HG03342 (cell line): ENCODE measurements around the gene EEF1AKMT4.
A peak's percentile ranks its signal among the peaks of the same experiment; 100 is the strongest.

Experiments
- ATAC-seq: cut with Tn5 transposase; IDR thresholded peaks from one replicate; pipeline ENCODE4 v1.9.1; 2021; ENCODE audit warnings: mild to moderate bottlenecking, moderate library complexity; ENCODE audit not compliant: unreplicated experiment

Gene EEF1AKMT4

DNA sequence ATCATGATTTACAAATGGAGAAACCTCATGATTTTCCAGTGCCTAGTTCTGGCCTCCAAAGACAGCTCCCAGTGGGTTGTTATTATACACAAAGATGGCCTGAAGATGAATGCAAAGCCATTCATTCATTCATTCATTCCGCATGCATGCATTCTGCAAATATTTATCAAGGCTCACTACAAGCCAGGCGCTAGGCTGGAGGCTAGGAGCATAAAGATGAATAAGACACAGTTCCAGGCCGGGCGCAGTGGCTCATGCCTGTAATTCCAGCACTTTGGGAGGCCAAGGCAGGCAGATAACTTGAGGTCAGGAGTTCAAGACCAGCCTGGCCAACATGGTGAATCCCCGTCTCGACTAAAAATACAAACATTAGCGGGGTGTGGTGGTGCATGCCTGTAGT lies 47.1 kb downstream of the EEF1AKMT4 start:
- ATAC-seq: no peak

DNA sequence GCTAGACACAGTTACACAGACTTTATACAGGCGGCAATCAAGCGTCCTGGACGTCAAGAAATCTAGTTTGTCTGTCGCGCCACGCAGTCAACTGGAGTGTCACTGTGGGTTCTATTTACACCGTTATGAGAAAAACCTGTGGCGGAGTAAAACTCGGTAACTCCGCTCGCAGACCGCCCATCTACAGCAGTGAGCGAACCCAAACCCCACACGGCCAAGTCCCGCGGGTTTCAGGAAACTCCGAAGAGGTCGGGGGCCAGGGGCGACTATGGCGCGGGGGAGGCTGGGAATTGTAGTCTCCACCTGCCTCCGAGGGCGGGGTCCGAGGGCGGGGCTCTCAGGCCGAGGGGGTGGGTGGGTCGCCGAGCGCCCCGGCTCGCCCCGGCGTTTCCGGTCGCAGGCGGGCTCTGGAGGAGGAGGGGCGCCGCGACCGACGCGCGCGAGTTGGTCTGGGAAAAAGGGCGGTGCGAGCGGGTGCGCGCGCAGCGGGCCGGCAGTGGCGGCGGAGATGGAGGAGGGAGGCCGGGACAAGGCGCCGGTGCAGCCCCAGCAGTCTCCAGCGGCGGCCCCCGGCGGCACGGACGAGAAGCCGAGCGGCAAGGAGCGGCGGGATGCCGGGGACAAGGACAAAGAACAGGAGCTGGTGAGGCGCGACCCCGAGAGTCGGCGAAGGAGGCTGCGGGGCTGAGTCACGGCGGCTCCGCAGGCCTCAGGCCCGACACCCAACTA lies 49.5 kb downstream of the EEF1AKMT4 start, which contains the start of gene PSMD2:
TSS of gene PSMD2 (plus strand) at position 483 of the 729 bp plus-strand sequence. CDS start at position 509, 26 bp downstream.
- ATAC-seq: peak; percentile 92

DNA sequence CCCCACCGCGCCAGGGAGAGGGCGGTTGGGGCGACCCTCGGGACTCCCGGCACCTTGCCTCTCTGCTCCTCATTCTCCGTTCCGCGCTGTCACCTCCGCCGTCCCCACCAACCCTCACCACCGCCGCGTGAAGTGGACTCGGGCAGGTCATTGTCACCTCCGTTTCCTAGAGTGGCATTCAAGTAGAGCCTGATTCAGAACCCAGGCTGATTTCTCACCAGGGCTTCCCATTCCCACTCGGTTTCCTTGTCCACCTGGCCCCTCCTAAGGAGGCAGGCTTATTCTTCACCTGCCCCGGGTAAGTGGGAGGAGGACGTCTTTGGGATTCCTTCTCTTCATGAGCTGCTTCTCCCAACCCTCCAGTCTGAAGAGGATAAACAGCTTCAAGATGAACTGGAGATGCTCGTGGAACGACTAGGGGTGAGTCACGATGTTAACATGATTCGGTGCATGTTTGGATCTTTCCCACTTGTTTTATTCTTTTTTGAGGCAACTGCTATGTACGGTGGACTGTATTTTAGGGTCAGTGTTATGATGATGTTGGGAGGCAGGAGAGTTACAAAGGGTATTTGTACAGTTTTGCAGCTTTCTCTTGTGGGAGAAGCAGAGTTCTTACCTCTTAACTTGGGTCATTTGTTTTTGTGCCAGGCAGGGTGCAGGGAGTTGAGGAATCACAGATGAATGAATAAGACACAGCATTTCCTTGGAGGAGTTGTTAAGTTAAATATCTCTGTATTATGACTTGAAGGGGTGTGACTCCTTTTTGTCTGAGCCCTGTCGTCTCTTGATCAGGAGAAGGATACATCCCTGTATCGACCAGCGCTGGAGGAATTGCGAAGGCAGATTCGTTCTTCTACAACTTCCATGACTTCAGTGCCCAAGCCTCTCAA lies 50.3 kb downstream of the EEF1AKMT4 start:
- ATAC-seq: no peak

DNA sequence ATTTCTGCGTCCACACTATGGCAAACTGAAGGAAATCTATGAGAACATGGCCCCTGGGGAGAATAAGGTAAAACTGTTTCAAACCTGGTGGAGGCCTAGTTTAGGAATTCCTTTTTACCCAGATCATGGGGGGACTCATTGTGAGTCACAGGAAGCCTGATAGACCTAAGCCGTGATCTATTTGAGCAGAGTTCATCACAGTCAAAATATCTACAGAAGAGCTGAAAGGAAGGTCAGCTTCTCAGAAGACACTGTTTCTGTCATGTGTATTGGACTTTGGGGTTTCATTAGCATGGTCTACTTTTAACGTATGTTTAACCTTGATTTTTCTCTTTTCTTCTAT lies 50.9 kb downstream of the EEF1AKMT4 start:
- no peak for ATAC-seq

DNA sequence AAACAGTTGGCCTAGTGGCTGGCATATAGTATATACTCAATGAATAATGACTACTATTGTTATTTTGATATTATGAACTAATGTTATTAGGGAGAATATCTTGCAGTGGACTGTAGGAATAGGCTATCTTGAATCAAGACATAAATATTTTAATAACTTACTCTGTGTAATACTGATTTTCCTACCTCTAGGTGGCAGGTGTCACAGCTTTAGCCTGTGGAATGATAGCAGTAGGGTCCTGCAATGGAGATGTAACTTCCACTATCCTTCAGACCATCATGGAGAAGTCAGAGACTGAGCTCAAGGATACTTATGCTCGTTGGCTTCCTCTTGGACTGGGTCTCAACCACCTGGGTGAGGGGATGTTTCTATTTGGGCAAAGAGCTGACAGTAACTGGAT lies 56.1 kb downstream of the EEF1AKMT4 start:
- ATAC-seq: no peak

DNA sequence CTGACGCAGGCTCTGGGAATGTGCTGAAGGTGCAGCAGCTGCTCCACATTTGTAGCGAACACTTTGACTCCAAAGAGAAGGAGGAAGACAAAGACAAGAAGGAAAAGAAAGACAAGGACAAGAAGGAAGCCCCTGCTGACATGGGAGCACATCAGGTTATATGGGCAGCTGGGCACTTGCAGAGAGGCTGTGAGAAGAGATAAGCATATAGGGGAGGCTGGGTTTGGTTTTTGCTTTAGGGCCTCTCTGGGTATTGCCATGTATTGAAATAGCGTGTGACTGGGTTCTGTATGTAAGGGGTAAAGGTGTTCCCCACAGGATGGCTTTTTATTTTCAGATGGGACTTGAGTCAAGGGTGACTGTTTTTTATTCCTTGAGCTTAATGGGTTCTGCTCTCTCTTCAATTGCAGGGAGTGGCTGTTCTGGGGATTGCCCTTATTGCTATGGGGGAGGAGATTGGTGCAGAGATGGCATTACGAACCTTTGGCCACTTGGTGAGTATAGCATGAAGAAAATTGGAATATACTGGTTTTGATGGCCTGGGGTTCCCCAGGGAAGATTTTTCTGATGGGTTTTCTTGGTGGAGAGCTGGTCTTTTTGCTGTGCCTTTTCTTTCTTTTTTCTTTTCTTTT lies 57.0 kb downstream of the EEF1AKMT4 start:
- ATAC-seq: no peak

DNA sequence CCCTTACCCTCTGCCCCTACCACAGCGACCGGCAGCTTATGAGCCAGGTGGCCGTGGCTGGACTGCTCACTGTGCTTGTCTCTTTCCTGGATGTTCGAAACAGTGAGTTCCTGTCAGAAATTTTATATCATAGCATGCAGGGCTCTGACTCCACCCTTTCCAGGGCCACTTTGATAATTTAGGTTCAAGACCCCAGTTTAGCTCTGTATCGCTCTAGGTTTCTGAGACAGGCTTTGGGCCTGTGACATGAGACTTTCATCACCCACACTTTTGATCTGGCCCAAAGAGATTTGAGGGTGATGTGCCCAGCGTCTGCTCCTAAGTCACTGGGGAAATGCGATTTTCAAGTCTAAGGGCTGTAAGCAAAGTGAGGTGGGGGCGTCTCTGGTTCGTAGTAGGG lies 58.4 kb downstream of the EEF1AKMT4 start:
- ATAC-seq: no peak
